Epithelial cell of alveolus of lung (primary cell): Measurements from ENCODE around the gene PGGHG. TPM values are rescaled to one million over a fixed set of nuclear protein-coding genes. Genes with fewer than 3 reads are reported as not detected.

Source experiments
- total RNA-seq: library from RNA; depleted of rRNA; stranded (reverse); fragments of >200 nt; gene quantifications from 2 replicates; pipeline ENCODE4 v1.2.1, GENCODE V29; 2015

PGGHG gene
- total RNA-seq = 3.9 and 27.8 TPM in 2 replicates

DNA sequence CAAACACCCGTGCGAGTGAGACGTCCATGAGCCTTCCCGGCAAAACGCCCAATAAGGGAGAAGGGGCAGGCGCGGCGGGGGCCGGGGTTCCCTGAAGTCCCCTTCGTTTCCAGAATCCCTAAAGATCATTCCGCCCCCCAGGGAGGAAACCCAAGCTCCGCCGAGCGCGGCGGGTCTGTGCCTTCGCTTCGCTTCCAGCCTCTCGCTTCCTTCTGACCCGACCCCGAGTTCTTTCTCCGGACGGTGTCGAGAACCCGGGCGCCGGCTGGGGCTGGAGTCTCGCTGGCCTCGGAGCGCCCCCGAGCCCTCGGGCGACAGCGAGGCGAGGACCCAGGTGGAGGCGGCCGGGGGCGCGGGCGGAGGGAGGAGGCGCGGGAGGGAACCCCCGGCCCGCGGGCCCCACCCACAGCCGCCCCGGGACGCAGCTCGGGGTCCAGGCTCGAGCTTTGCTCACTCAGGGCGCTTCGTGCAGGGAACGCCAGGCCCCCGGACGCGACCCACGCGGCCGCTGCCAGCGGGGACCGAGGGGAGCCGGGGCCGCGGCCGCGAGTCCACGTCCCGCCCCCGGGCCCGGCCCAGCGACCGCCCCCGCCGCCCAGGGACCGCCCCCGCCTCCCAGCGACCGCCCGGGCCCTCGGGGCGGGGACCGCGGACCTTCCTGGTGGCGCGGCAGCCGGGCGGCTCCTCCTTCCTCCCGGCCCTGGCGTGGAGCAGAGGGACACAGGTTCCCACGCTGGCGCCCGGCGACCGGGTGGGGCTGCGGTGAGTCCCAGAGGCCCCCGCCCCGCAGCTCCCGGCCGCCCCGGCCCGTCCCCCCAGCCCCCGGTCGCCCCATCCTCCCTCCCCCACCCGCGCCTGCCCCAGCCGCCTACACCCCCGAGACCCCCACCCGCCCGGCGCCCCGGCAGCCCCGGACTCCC, at the start of gene PGGHG:
Gene PGGHG (plus strand): TSS at position 649 of the 920 bp plus-strand sequence. CDS start 691 bp downstream, outside the sequence.

DNA sequence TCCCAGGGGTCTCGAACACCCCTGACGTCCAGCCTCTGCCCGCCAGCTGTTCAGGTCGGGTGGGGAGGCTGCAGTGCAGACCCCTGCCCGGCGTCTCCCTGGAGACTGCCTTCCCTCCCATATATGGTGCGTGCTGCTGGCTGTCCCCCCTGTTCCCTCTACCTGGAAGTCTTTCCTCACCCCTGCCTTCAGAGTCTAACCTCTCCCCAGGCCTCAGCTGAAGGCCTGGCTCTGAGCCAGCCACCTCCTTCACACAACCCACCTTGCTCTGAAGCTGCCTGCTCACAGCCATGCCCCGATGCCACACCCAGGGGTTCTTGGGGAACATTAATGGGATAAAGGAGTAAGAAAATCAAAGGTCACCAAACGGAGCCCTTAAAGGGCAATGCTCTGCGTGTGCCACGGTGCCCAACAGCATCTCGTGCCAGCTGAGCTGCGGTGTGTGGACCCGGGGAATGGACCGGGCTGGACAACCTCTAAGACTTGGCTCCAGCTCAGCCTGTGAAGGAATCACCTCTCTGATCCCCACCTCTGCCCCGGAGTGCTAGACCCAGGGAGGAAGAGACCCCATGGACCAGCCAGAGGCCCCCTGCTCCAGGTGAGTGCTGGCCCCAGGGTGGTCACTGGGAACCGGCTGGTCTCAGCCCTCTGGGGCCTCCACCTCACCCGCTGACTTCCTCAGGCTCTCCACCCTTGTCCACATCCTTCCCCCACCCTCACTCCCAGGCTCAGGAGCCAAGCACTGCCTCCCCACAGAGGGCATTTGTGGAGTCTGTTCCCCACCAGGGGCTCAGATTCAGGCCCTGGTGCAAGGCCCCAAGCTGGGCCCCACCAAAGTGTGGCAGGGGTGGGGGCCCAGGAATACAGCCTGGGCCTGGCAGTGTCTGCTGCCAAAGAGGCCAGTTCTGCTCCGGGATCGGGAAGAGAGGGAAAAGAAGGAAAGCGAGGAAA, 10.7 kb upstream of the PGGHG start, which contains the start of gene NLRP6:
Gene NLRP6 (plus strand): TSS at position 407 of the 951 bp plus-strand sequence. CDS start 163 bp downstream, at position 570.

DNA sequence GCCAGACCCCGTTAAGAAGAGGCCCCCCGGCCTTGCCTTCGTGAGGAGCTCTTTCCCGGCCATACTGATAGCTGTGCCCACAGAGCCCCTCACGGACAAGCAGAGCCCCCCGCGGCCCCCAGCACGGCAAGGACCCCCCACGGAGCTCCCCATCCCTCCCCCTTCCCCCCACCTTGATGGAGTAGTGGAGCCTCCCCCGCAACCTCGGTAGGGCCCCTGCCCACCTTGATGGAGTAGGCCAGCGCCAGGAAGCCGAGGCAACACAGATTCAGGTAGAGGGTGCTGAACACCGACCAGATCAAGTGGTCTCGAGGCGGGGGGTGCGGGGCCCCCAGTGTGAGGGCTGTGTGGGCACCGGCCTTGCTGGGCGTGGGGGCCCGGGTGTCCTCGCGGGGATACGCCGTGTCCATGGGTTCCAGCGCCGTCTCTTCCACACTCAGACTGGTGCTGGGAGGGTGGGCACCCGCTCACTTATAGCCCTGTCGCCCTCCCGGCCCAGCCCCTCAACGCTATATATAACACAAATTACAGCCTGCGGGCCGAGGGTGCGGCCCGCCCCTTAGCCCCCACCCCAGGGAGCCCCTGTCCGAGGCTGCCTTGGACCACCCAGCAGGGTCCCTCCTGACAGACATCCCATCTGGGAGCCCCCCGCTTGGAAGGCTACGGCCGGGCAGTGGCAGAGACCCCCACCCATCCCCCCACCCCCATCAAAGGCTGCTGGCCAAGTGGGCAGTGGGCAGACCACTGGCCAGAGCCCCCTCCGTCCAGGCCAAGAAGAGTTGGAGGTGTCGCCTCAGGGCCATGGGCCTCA, 10.4 kb downstream of the PGGHG start, which contains the start of gene IFITM5:
Gene IFITM5 (minus strand): TSS at position 446 of the 811 bp plus-strand sequence. CDS start 36 bp downstream, at position 410.

GRCh38 chr11:307766-308708, 19.1 kb downstream of the PGGHG start, which contains the start of gene IFITM2:
TSS of gene IFITM2 (plus strand) at chr11:307816. CDS start at chr11:308193, 377 bp downstream.

DNA sequence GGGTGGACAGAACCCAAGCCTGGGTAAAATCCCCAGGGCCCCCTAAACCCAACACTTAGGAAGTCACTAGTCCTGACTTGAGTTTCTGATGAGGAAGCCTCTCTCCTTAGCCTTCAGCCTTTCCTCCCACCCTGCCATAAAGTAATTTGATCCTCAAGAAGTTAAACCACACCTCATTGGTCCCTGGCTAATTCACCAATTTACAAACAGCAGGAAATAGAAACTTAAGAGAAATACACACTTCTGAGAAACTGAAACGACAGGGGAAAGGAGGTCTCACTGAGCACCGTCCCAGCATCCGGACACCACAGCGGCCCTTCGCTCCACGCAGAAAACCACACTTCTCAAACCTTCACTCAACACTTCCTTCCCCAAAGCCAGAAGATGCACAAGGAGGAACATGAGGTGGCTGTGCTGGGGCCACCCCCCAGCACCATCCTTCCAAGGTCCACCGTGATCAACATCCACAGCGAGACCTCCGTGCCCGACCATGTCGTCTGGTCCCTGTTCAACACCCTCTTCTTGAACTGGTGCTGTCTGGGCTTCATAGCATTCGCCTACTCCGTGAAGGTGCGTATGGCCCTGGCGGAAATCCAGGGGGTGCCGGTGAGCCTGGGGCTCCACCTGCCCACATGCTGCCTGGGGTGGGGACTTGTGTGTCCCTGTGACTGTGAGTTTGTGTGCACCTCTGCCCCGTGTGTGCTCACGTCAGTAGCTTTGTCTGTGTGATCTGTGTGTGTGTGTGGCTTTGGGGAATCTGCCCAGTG, 25.0 kb downstream of the PGGHG start, which contains the start of gene IFITM1:
Gene IFITM1 (plus strand): TSS at position 254 of the 767 bp plus-strand sequence. CDS start 131 bp downstream, at position 385.

Other genes starting within 250 kb of the PGGHG start
- gene SCGB1C1, start 96.0 kb upstream of the PGGHG start, total RNA-seq = not detected in 2 replicates
- gene BET1L, start 81.7 kb upstream of the PGGHG start, total RNA-seq = 31.9 and 41.6 TPM in 2 replicates
- gene RIC8A, start 81.4 kb upstream of the PGGHG start, total RNA-seq = 81.6 and 104 TPM in 2 replicates
- 4.4 and 24.8 TPM in 2 replicates for gene SIRT3, start 52.8 kb upstream of the PGGHG start, total RNA-seq
- gene PSMD13, start 52.1 kb upstream of the PGGHG start, total RNA-seq = 75.2 and 168 TPM in 2 replicates
- gene NLRP6, start 10.7 kb upstream of the PGGHG start, total RNA-seq = not detected in 2 replicates
- not detected in 2 replicates for gene IFITM5, start 10.4 kb downstream of the PGGHG start, total RNA-seq
- 67.6 and 518 TPM in 2 replicates for gene IFITM2, start 18.7 kb downstream of the PGGHG start, total RNA-seq
- 81.3 and 545 TPM in 2 replicates for gene IFITM1, start 24.9 kb downstream of the PGGHG start, total RNA-seq
- gene IFITM3, start 31.7 kb downstream of the PGGHG start, total RNA-seq = 191 and 603 TPM in 2 replicates
- 14.4 and 50.0 TPM in 2 replicates for gene B4GALNT4, start 80.4 kb downstream of the PGGHG start, total RNA-seq
- 1.7 and 5.2 TPM in 2 replicates for gene PKP3, start 105.1 kb downstream of the PGGHG start, total RNA-seq
- 22.4 and 41.8 TPM in 2 replicates for gene SIGIRR, start 125.9 kb downstream of the PGGHG start, total RNA-seq
- gene ANO9, start 152.9 kb downstream of the PGGHG start, total RNA-seq = 0.39 TPM in 1 of 2 replicates, not detected in the other
- 38.4 and 60.8 TPM in 2 replicates for gene PTDSS2, start 161.2 kb downstream of the PGGHG start, total RNA-seq
- 211 and 362 TPM in 2 replicates for gene RNH1, start 218.1 kb downstream of the PGGHG start, total RNA-seq
- gene HRAS, start 246.4 kb downstream of the PGGHG start, total RNA-seq = 52.8 and 80.4 TPM in 2 replicates
- 0.26 and 2.6 TPM in 2 replicates for gene LRRC56, start 248.4 kb downstream of the PGGHG start, total RNA-seq